Common myeloid progenitor, CD34-positive (primary cell): Measurements from ENCODE around the gene RAE1.
"Not testable (repeated sequence)": the region's sequence is repeated elsewhere in the genome, so short reads cannot be mapped to it uniquely, and the experiment has no call there.

Experiments
- CTCF ChIA-PET: fragments of 350-600 bp; sonication (Branson Sonifier 250); formaldehyde crosslinking; loops from one replicate; lab custom pipeline; 2021; ENCODE audit warnings: antibody characterized with exemption; lab: Charles Lee
- POLR2A ChIA-PET: fragments of 350-600 bp; sonication (Branson Sonifier 250); formaldehyde crosslinking; loops from one replicate; lab custom pipeline; 2021; ENCODE audit warnings: antibody characterized with exemption; lab: Charles Lee
- DNase-seq, 3 donors: peaks; one replicate each; pipeline versions ENCODE4 v3.0.0 to v3.0.0-alpha.2; 2013
- H3K27ac ChIP-seq, 2 experiments: 1 replicate in 1 of 2; 2 replicates in 1 of 2; pipeline ENCODE4 v1.7.0; 2013; ENCODE audit warnings: inconsistent platforms in 2 of 2, low read length in 2 of 2, mild to moderate bottlenecking in 2 of 2, low read depth in 1 of 2, moderate library complexity in 1 of 2; ENCODE audit not compliant: severe bottlenecking in 2 of 2, insufficient read depth in 1 of 2, poor library complexity in 1 of 2
- H3K27me3 ChIP-seq, 5 experiments: replicated peaks in 2 of 5; 1 replicate in 3 of 5; 2 replicates in 2 of 5; pipeline versions ENCODE4 v1.6.1 to v1.7.0; 2013; ENCODE audit warnings: low read length in 4 of 5, mild to moderate bottlenecking in 2 of 5, moderate library complexity in 2 of 5, inconsistent platforms in 1 of 5; ENCODE audit not compliant: insufficient read depth in 5 of 5, control insufficient read depth in 4 of 5
- H3K36me3 ChIP-seq, 4 experiments: 1 replicate in 2 of 4; 2 replicates in 2 of 4; pipeline versions ENCODE4 v1.6.1 to v1.7.0; 2013; ENCODE audit warnings: low read length in 3 of 4, control low read depth in 1 of 4, mild to moderate bottlenecking in 1 of 4; ENCODE audit not compliant: control insufficient read depth in 4 of 4, insufficient read depth in 4 of 4
- H3K4me1 ChIP-seq, 4 experiments: 1 replicate in 3 of 4; 2 replicates in 1 of 4; pipeline versions ENCODE4 v1.6.1 to v1.7.1; 2013; ENCODE audit warnings: low read length in 3 of 4, mild to moderate bottlenecking in 3 of 4, control low read depth in 1 of 4, inconsistent platforms in 1 of 4, moderate library complexity in 1 of 4; ENCODE audit not compliant: control insufficient read depth in 4 of 4, insufficient read depth in 4 of 4; ENCODE audit errors: control extremely low read depth in 1 of 4
- H3K4me3 ChIP-seq, 7 experiments: 1 replicate in 4 of 7; 2 replicates in 3 of 7; pipeline versions ENCODE4 v1.5.1 to v1.7.0; 2013; ENCODE audit warnings: mild to moderate bottlenecking in 7 of 7, low read length in 6 of 7, moderate library complexity in 6 of 7, inconsistent platforms in 2 of 7, low read depth in 2 of 7, control low read depth in 1 of 7; ENCODE audit not compliant: insufficient read depth in 4 of 7, control insufficient read depth in 1 of 7; ENCODE audit errors: extremely low read depth in 1 of 7
- H3K9me3 ChIP-seq, 5 experiments: 1 replicate in 4 of 5; 2 replicates in 1 of 5; pipeline versions ENCODE4 v1.6.1 to v1.7.1; 2013; ENCODE audit warnings: low read length in 4 of 5, mild to moderate bottlenecking in 2 of 5, inconsistent platforms in 1 of 5, low read depth in 1 of 5, moderate library complexity in 1 of 5; ENCODE audit not compliant: control insufficient read depth in 4 of 5, insufficient read depth in 2 of 5; ENCODE audit errors: control extremely low read depth in 1 of 5
- WGBS: methylation state at CpG from one replicate; pipeline ENCODE4 v1.1.5; 2013; ENCODE audit not compliant: insufficient coverage; 5-methylcytosine and 5-hydroxymethylcytosine counted together

Gene RAE1

DNA sequence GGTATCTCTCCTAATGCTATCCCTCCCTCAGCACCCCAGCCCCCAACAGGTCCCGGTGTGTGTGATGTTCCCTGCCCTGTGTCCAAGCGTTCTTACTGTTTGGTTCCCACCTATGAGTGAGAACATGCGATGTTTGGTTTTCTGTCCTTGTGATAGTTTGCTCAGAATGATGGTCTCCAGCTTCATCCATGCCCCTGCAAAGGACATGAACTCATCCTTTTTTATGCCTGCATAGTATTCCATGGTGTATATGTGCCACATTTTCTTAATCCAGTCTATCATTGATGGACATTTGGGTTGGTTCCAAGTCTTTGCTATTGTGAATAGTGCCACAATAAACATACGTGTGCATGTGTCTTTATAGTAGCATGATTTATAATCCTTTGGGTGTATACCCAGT lies 68.4 kb downstream of the RAE1 start:
- H3K9me3 ChIP-seq, DNase-seq, H3K27ac ChIP-seq, H3K36me3 ChIP-seq, H3K4me3 ChIP-seq, H3K4me1 ChIP-seq, POLR2A ChIA-PET, H3K27me3 ChIP-seq: not testable (repeated sequence)
- 100% methylated on average over 1 of the region's 4 CpGs for WGBS
- CTCF ChIA-PET: interaction anchor here (1.0 to 2.8 kb wide), 8 partner anchors 9 to 38 kb away, joined by 3 to 11 read pairs (median 4); no protein-coding TSS in a partner anchor

- WGBS: 97% methylated on average over 13 of the region's 20 CpGs
- no peak overlapping the region for H3K27ac ChIP-seq
- H3K27me3 ChIP-seq: no peaks in the 10 kb centered on the region
- H3K4me1 ChIP-seq: peaks cover 0 to 7% (median 1%) of the 10 kb centered on the region in 4 experiments
- no peak overlapping the region for H3K4me3 ChIP-seq
- H3K9me3 ChIP-seq: peaks cover 0 to 3% (median 0%) of the 10 kb centered on the region in 5 experiments
- ChIA-PET POLR2A (no interaction called here), CTCF (interaction anchor here (1.2 to 1.4 kb wide), 3 partner anchors 9 to 77 kb away, joined by 3 to 5 read pairs (median 4); no protein-coding TSS in a partner anchor)
- no peak for DNase-seq
- no peaks in the 10 kb centered on the region for H3K36me3 ChIP-seq
Measured at GRCh38 chr20:57420571-57421252, 69.7 kb downstream of the RAE1 start.

DNA sequence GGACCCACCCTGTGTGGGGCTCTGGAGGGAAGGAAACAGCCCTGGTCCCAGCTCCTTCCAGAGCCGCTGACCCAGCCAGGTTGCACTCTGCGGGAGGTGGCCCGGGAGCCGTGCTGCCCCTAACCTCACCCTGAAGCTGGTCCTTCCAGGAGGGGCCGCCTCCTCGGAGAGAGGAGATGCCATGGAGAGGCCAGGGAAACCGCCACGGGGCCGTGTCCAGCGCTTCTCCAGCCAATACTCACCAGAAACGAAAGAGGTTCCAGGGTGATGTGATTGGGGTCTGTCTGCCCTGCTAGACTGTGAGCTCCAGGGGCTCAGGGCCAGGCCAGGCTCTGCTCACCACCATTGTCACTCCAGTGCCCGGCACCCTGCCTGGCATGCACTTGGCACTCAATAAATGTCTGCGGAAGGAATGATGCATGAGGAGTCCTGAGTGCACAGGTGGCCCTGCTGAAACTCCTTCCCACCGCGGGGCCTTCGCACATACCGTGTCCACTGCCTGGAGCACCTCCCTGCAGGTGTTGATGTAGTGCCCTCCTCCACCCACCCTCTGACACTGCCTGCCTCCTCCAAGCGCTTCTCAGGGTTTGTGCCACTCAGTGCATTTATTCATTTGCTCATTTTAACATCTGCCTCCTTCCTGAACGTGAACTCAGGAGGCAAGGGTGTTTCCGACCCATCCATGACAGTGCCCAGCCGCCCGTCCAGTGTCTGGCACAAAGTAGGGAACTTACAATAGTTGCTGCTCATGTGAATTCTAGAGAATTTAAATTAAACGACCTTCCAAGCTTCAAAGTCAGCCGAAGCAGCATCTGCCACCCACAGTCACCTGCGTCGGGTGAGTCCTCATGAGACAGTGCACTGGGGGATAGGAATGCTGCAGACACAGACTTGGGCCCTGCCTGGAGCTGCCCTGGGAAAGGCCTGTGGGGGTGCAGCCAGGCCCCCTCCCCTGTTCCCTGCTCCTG lies 70.5 kb downstream of the RAE1 start:
- WGBS: 95% methylated on average over 20 of the region's 26 CpGs

GRCh38 chr20:57422254-57422653 lies 71.2 kb downstream of the RAE1 start:
- Histone ChIP-seq H3K27ac (no peak overlapping the region), H3K4me3 (no peak overlapping the region), H3K9me3 (peaks cover 0 to 3% (median 0%) of the 10 kb centered on the region in 5 experiments), H3K36me3 (no peaks in the 10 kb centered on the region), H3K4me1 (peaks cover 0 to 9% (median 1%) of the 10 kb centered on the region in 4 experiments), H3K27me3 (no peaks in the 10 kb centered on the region)
- CTCF ChIA-PET: no interaction called here
- POLR2A ChIA-PET: no interaction called here
- no peak for DNase-seq
- WGBS: 95% methylated on average over 7 of the region's 7 CpGs

More for the DNA sequence above, 70.5 kb downstream of the RAE1 start:
- H3K27ac ChIP-seq: no peak overlapping the region
- no peak overlapping the region for H3K4me3 ChIP-seq
- CTCF ChIA-PET: interaction anchor here (1.4 kb wide), 1 partner anchor 76 kb away, joined by 3 read pairs; no protein-coding TSS in a partner anchor
- H3K27me3 ChIP-seq: no peaks in the 10 kb centered on the region
- H3K36me3 ChIP-seq: no peaks in the 10 kb centered on the region
- POLR2A ChIA-PET: no interaction called here
- peaks cover 0 to 3% (median 0%) of the 10 kb centered on the region in 5 experiments for H3K9me3 ChIP-seq
- DNase-seq: no peak
- H3K4me1 ChIP-seq: peaks cover 0 to 9% (median 1%) of the 10 kb centered on the region in 4 experiments

- 86% methylated on average over 10 of the region's 17 CpGs for WGBS
- POLR2A ChIA-PET: no interaction called here
Measured at GRCh38 chr20:57425150-57426013, 74.3 kb downstream of the RAE1 start.

DNA sequence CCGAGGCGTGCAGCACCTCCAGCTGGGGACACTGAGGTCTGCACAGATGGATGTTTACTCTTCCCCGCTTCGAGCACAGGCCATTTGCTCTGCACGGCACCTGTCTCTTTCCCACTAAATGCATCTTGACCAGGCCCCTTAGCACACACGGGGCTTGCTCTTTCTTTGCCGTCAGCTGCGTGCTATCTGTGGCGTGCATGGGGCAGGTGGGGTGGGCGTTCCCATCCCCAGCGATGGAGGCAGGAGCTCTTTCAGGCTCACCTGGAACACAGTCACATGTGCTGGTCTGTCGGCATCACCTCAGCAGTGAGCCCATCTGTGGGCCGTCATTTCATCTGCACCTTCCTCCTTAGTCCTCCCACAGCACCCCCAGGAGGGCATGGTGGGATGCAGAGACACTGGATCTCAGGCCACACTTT lies 75.2 kb downstream of the RAE1 start:
- H3K27me3 ChIP-seq: no peaks in the 10 kb centered on the region

More at GRCh38 chr20:57425150-57426013, 74.3 kb downstream of the RAE1 start:
- H3K4me3 ChIP-seq: no peak overlapping the region
- H3K36me3 ChIP-seq: no peaks in the 10 kb centered on the region
- H3K27me3 ChIP-seq: no peaks in the 10 kb centered on the region
- no peak for DNase-seq
- H3K4me1 ChIP-seq: peaks cover 0 to 9% (median 1%) of the 10 kb centered on the region in 4 experiments
- H3K9me3 ChIP-seq: peaks cover 0 to 3% (median 0%) of the 10 kb centered on the region in 5 experiments
- no peak overlapping the region for H3K27ac ChIP-seq
- CTCF ChIA-PET: interaction anchor here (0.7 to 1.9 kb wide), 3 partner anchors 17 to 51 kb away, joined by 4 to 5 read pairs (median 4); no protein-coding TSS in a partner anchor

More for the DNA sequence above, 75.2 kb downstream of the RAE1 start:
- no peak for DNase-seq
- H3K27ac ChIP-seq: no peak overlapping the region
- ChIA-PET CTCF (interaction anchor here (1.4 to 1.9 kb wide), 2 partner anchors 47 to 50 kb away, joined by 4 to 5 read pairs; no protein-coding TSS in a partner anchor), POLR2A (no interaction called here)
- 100% methylated on average over 11 of the region's 13 CpGs for WGBS
- H3K4me1 ChIP-seq: peaks cover 0 to 10% (median 2%) of the 10 kb centered on the region in 4 experiments
- H3K36me3 ChIP-seq: no peaks in the 10 kb centered on the region
- peaks cover 0 to 3% (median 0%) of the 10 kb centered on the region in 5 experiments for H3K9me3 ChIP-seq
- no peak overlapping the region for H3K4me3 ChIP-seq
